Effector memory CD4-positive, alpha-beta T cell (primary cell): Measurements from ENCODE around the gene PUM1.

ENCODE experiments used
- DNase-seq, 3 donors: peaks; one replicate each; pipeline ENCODE4 v3.0.0-alpha.2; 2020
- H3K27ac ChIP-seq: 2 replicates; pipeline ENCODE4 v1.7.0; 2013; ENCODE audit warnings: mild to moderate bottlenecking, low read length, moderate library complexity; ENCODE audit not compliant: insufficient read depth, poor library complexity, severe bottlenecking
- H3K27me3 ChIP-seq: replicated peaks from 2 replicates; pipeline ENCODE4 v1.7.0; 2013; ENCODE audit warnings: mild to moderate bottlenecking, low read length; ENCODE audit not compliant: insufficient read depth, control insufficient read depth, poor library complexity, severe bottlenecking
- H3K36me3 ChIP-seq: 2 replicates; pipeline ENCODE4 v1.7.0; 2013; ENCODE audit warnings: mild to moderate bottlenecking, low read length, moderate library complexity; ENCODE audit not compliant: control insufficient read depth, insufficient read depth
- H3K4me1 ChIP-seq: 2 replicates; pipeline ENCODE4 v1.7.0; 2013; ENCODE audit warnings: low read length, mild to moderate bottlenecking; ENCODE audit not compliant: control insufficient read depth, insufficient read depth, poor library complexity, severe bottlenecking
- H3K4me3 ChIP-seq: 2 replicates; pipeline ENCODE4 v1.7.0; 2013; ENCODE audit warnings: low read length, low read depth, mild to moderate bottlenecking; ENCODE audit not compliant: insufficient read depth, poor library complexity, severe bottlenecking
- H3K9me3 ChIP-seq: 2 replicates; pipeline ENCODE4 v1.7.0; 2013; ENCODE audit warnings: mild to moderate bottlenecking, low read length, moderate library complexity; ENCODE audit not compliant: control insufficient read depth

The PUM1 gene

GRCh38 chr1:30895944-30896660 is 169.4 kb downstream of the PUM1 start:
- Histone ChIP-seq H3K27me3 (no peaks in the 10 kb centered on the region), H3K9me3 (no peaks in the 10 kb centered on the region), H3K27ac (no peak overlapping the region), H3K4me1 (no peaks in the 10 kb centered on the region), H3K4me3 (no peak overlapping the region), H3K36me3 (no peaks in the 10 kb centered on the region)
- DNase-seq = no peak

- no peak for DNase-seq
- Histone ChIP-seq H3K9me3 (no peaks in the 10 kb centered on the region), H3K4me3 (no peak overlapping the region), H3K27me3 (no peaks in the 10 kb centered on the region), H3K36me3 (no peaks in the 10 kb centered on the region), H3K27ac (no peak overlapping the region), H3K4me1 (no peaks in the 10 kb centered on the region)
Observed at GRCh38 chr1:30895382-30895943, 170.1 kb downstream of the PUM1 start.

- H3K27me3 ChIP-seq = no peaks in the 10 kb centered on the region
- H3K4me1 ChIP-seq = no peaks in the 10 kb centered on the region
- no peak overlapping the region for H3K4me3 ChIP-seq
- no peaks in the 10 kb centered on the region for H3K36me3 ChIP-seq
- no peak for DNase-seq
- H3K27ac ChIP-seq = no peak overlapping the region
- no peaks in the 10 kb centered on the region for H3K9me3 ChIP-seq
Observed at GRCh38 chr1:30894508-30894973, 171.0 kb downstream of the PUM1 start.

DNA sequence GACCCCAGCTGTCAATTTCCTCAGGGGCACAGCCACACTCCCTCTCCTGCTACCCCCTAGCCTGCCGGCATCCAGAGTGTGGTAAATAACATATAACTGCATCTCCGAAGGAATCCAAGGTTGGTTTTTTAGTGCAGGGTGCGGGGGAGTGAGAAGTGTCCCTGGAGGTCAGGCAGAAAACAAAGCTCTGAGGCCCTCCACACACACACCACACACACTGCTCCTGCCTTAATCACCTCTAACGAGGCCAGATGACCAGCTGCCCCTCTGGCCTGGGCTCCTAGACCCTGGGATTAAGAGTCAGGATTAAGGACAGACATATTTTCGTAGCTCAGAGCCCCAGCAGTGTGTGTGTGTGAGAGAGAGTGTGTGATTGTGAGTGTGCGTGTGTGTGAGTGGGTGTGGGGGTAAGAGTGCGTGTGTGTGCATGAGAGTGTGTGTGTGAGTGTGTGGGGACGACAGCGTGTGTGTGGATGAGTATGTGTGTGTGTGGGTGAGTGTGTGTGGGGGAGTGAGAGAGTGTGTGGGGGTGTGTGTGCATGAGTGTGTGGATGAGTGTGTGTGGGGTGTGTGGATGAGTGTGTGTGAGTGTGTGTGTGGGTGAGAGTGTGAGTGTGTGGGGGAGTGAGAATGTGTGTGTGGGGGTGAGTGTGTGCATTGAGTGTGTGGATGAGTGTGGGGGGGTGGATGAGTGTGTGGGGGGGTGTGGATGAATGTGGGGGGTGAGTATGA is 171.6 kb downstream of the PUM1 start:
- no peak for DNase-seq
- H3K27me3 ChIP-seq = no peaks in the 10 kb centered on the region
- no peaks in the 10 kb centered on the region for H3K9me3 ChIP-seq
- no peaks in the 10 kb centered on the region for H3K4me1 ChIP-seq
- H3K4me3 ChIP-seq = no peak overlapping the region
- no peaks in the 10 kb centered on the region for H3K36me3 ChIP-seq
- H3K27ac ChIP-seq = no peak overlapping the region

GRCh38 chr1:30892671-30893073 is 172.8 kb downstream of the PUM1 start:
- Histone ChIP-seq H3K9me3 (no peaks in the 10 kb centered on the region), H3K36me3 (no peaks in the 10 kb centered on the region), H3K4me1 (no peaks in the 10 kb centered on the region), H3K27me3 (no peaks in the 10 kb centered on the region), H3K4me3 (no peak overlapping the region), H3K27ac (no peak overlapping the region)
- DNase-seq = no peak

DNA sequence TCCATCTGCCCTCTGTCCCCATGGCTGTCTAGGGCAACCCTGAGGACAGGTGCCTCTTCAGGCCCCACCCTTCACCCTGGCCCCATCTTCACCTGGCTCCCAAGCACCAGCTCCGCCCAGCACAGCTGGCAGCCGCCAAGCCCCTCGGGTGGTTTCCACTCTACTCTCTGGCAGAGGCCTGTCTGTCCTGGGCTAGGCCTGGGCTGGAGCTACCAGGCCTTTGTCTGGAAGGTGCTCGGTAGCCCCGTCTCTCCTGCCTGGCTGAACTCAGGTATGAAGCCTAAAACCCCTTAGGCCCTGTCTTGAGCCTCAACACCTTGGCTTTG is 174.3 kb downstream of the PUM1 start:
- DNase-seq = no peak
- H3K27me3 ChIP-seq = no peaks in the 10 kb centered on the region
- no peaks in the 10 kb centered on the region for H3K9me3 ChIP-seq
- no peak overlapping the region for H3K27ac ChIP-seq
- H3K4me1 ChIP-seq = no peaks in the 10 kb centered on the region
- no peaks in the 10 kb centered on the region for H3K36me3 ChIP-seq
- no peak overlapping the region for H3K4me3 ChIP-seq

DNA sequence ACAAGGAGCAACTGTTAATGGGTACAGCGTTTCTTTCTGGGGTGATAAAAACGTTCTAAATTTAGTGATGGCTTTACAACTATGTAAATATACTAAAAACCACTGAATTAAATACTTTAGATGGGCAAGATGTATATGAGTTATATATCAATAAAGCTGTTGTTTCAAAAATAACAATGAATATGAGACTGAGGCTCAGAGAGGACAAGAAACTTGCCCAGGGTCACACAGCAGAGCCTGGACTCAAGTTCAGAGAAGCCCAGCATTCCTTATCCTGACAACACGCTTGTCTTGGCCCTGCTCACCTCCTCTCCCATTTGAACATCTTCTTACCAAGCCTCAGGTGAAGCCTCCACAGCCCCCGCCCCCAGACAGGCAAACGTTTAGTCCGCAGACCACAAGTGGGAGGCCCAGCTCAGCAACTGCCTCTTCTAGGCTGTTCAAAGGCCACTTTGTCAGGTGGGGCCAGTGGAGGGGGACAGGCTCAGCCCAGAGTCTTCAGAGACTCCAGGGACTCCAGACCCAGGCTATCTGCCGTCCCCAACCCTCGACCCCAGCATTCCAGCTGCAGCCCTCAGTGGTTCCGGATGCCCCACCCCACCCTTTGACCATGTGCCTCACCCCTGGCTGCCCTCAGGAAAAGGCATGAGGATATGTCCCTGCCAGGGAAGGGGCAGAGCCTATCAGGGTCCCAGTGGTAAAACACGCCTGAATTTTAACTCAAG is 174.9 kb downstream of the PUM1 start:
- Histone ChIP-seq H3K27ac (no peak overlapping the region), H3K9me3 (no peaks in the 10 kb centered on the region), H3K4me1 (no peaks in the 10 kb centered on the region), H3K4me3 (no peak overlapping the region), H3K36me3 (no peaks in the 10 kb centered on the region), H3K27me3 (no peaks in the 10 kb centered on the region)
- no peak for DNase-seq

DNA sequence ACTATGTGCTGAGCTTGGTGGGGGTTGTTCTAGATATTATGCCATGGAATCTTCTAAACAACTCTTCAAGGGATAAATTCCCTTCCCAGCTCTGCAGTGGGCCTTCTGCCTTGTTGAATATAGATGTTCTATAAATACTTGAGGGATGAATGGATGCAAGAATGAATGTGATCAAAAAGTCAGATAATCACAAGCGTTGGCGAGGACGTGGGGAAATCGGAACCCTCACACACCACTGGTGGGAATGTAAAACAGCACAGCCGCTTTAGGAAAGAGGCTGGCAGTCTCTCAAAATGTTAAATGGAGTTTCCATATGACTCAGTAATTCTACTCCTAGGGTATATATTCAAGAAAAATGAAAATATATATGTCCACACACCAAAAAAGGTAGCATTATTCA is 176.0 kb downstream of the PUM1 start:
- Histone ChIP-seq H3K4me1 (no peaks in the 10 kb centered on the region), H3K27ac (no peak overlapping the region), H3K27me3 (no peaks in the 10 kb centered on the region), H3K4me3 (no peak overlapping the region), H3K36me3 (no peaks in the 10 kb centered on the region), H3K9me3 (no peaks in the 10 kb centered on the region)
- DNase-seq = no peak

DNA sequence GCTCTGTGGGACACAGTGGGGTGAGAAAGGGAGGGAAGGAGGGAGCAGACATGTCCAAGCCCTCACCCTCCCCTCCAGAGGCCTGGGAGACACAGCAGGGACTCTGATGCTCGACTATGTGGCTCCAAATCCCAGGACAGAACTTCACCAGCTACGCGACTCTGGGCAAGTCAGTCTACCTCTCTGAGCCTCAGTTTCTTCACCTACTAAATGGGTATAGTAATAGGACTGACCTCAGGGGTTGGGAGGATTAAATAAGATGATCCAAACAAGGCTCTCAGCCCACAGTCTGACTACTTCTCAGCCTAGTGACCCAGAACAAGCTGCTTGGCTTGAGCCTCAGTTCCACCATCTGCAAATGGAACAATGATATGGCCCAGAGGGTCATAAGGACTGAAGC is 176.5 kb downstream of the PUM1 start:
- Histone ChIP-seq H3K4me3 (no peak overlapping the region), H3K4me1 (no peaks in the 10 kb centered on the region), H3K27me3 (no peaks in the 10 kb centered on the region), H3K36me3 (no peaks in the 10 kb centered on the region), H3K9me3 (no peaks in the 10 kb centered on the region), H3K27ac (no peak overlapping the region)
- no peak for DNase-seq

- H3K9me3 ChIP-seq = no peaks in the 10 kb centered on the region
- no peak overlapping the region for H3K4me3 ChIP-seq
- no peak overlapping the region for H3K27ac ChIP-seq
- no peak for DNase-seq
- H3K4me1 ChIP-seq = no peaks in the 10 kb centered on the region
- no peaks in the 10 kb centered on the region for H3K36me3 ChIP-seq
- no peaks in the 10 kb centered on the region for H3K27me3 ChIP-seq
Observed at GRCh38 chr1:30888391-30888790, 177.1 kb downstream of the PUM1 start.
